C4-2B (cell line): ENCODE data around the gene GPA33.
A peak's percentile ranks its signal among the peaks of the same experiment; 100 is the strongest.
"Not testable (repeated sequence)": the region's sequence is repeated elsewhere in the genome, so short reads cannot be mapped to it uniquely, and the experiment has no call there.

ENCODE experiments used
- H3K27ac ChIP-seq: fragments of 450-650 bp; 2 replicates; pipeline ENCODE4 v1.5.1; 2017
- ZFX ChIP-seq: fragments of 450-650 bp; IDR thresholded peaks from 2 replicates; pipeline ENCODE4 v1.6.1; 2017
- TF ChIP-seq, protein P1 (sequence below): fragments of 450-650 bp; conservative IDR thresholded peaks from 2 replicates; pipeline ENCODE4 v1.5.1; 2017; ENCODE audit warnings: mild to moderate bottlenecking

Gene GPA33

GRCh38 chr1:167054946-167055630 is 35.1 kb downstream of the GPA33 start:
- no peak for TF ChIP-seq ZFX
- TF ChIP-seq, protein P1, sequence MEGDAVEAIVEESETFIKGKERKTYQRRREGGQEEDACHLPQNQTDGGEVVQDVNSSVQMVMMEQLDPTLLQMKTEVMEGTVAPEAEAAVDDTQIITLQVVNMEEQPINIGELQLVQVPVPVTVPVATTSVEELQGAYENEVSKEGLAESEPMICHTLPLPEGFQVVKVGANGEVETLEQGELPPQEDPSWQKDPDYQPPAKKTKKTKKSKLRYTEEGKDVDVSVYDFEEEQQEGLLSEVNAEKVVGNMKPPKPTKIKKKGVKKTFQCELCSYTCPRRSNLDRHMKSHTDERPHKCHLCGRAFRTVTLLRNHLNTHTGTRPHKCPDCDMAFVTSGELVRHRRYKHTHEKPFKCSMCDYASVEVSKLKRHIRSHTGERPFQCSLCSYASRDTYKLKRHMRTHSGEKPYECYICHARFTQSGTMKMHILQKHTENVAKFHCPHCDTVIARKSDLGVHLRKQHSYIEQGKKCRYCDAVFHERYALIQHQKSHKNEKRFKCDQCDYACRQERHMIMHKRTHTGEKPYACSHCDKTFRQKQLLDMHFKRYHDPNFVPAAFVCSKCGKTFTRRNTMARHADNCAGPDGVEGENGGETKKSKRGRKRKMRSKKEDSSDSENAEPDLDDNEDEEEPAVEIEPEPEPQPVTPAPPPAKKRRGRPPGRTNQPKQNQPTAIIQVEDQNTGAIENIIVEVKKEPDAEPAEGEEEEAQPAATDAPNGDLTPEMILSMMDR, result no peak
- no peak overlapping the region for H3K27ac ChIP-seq

GRCh38 chr1:167054531-167054930 is 35.6 kb downstream of the GPA33 start:
- H3K27ac ChIP-seq, result no peak overlapping the region
- TF ChIP-seq, protein P1, result no peak
- no peak for TF ChIP-seq ZFX

DNA sequence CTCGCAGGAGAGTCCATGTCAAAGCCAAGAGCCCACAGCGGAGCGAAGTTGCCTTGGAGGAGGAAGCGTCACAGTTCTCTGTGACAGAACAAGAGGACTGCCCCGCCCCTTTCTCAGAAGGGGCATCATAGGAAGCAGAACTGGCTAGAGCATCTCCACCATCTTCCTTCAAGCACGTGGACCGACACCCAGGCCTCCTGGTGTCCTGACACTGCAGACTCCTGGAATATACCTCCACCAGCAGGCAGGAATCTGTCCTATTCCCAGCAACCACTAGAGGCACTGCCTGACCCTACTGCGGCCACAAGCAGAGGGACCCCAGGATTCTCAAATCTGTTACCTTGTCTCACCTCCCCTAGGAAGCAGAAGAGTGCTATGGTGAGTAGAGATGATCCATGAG is 37.8 kb downstream of the GPA33 start:
- no peak overlapping the region for H3K27ac ChIP-seq
- TF ChIP-seq, protein P1, result peak; percentile 69
- no peak for TF ChIP-seq ZFX

- no peak overlapping the region for H3K27ac ChIP-seq
- TF ChIP-seq, protein P1, result no peak
- no peak for TF ChIP-seq ZFX
Observed at GRCh38 chr1:167051907-167052306, 38.3 kb downstream of the GPA33 start.

- no peak for TF ChIP-seq ZFX
- TF ChIP-seq, protein P1, result no peak
- peak overlapping the region; percentile 47 for H3K27ac ChIP-seq
Observed at GRCh38 chr1:167043752-167044488, 46.3 kb downstream of the GPA33 start.

DNA sequence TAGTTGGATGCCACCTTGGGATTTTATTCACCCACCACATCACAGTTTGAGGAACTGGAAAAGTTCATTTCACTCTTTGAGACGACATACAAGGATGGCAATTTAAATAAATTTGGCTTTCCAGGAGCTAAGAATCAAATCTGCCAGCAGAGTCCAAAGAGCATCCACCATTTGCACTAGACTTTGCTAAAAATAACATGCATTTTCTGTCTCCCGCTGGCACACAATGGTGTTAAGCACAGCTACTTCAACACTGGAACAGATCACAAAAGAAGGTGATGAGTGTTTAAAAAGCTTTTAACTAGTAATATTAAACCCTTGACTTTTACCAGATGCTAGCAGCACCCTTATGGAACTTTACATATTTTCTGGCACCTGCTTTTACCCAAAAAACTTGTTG is 56.5 kb downstream of the GPA33 start:
- H3K27ac ChIP-seq, result no peak overlapping the region
- TF ChIP-seq ZFX, result no peak
- TF ChIP-seq, protein P1, result no peak

DNA sequence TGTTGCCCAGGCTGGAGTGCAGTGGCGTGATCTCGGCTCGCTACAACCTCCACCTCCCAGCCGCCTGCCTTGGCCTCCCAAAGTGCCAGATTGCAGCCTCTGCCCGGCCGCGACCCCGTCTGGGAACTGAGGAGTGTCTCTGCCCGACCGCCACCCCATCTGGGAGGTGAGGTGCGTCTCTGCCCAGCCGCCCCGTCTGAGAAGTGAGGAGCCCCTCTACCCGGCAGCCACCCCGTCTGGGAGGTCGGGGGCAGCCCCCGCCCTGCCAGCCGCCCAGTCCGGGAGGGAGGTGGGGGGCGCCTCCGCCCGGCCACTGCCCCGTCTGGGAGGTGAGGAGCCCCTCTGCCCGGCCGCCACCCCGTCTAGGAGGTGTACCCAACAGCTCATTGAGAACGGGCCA is 60.6 kb downstream of the GPA33 start:
- not testable (repeated sequence) for H3K27ac ChIP-seq

DNA sequence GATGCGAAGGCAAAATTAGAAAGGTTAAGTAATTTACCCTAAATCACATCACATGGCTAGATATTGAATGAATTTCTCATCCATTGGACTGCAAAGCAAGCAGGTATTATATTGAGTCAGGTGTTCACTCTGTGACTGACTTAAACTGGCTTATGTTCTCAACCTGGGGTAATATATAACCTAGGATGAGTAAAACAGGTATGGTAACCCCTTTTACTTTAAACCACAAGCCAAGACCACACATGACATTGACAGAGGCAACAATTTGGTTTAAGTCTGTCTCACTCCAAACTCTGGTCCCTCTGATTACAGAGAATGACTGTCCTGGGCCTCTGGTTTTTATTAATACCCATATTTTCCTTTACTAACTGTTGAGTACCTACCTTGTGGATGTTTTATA is 67.8 kb downstream of the GPA33 start:
- no peak overlapping the region for H3K27ac ChIP-seq
- TF ChIP-seq, protein P1, result no peak
- TF ChIP-seq ZFX, result no peak
